Gastroesophageal sphincter (tissue), 4 donors: ENCODE data around the gene DAPK1. TPM values are rescaled to one million over a fixed set of nuclear protein-coding genes. Genes with fewer than 3 reads are reported as not detected.
A peak's percentile ranks its signal among the peaks of the same experiment; 100 is the strongest.

Experiments used
- ATAC-seq: fragments of 150-250 bp; one replicate; pipeline ENCODE4 v1.9.1; 2016; ENCODE audit warnings: mild to moderate bottlenecking, moderate library complexity
- H3K27ac ChIP-seq, 4 donors: fragments of 200-600 bp; sonication (generic) in 3 of 4; 1 replicate in 3 of 4; 2 replicates in 1 of 4; pipeline ENCODE4 v1.5.1; 2016 to 2019
- H3K27me3 ChIP-seq: fragments of 200-600 bp; sonication (generic); one replicate; pipeline ENCODE4 v1.5.1; 2019
- H3K36me3 ChIP-seq, 2 donors: fragments of 200-600 bp; sonication (generic); one replicate each; pipeline ENCODE4 v1.5.1; 2019; ENCODE audit warnings: control low read depth in 1 of 2
- H3K4me1 ChIP-seq, 3 donors: fragments of 200-600 bp; sonication (generic); 1 replicate in 2 of 3; 2 replicates in 1 of 3; pipeline ENCODE4 v1.5.1; 2016 to 2019; ENCODE audit warnings: control low read depth in 2 of 3
- H3K4me3 ChIP-seq, 2 donors: fragments of 200-600 bp; sonication (generic); one replicate each; pipeline ENCODE4 v1.5.1; 2019; ENCODE audit warnings: mild to moderate bottlenecking in 1 of 2, moderate library complexity in 1 of 2
- H3K9me3 ChIP-seq, 3 donors: fragments of 200-600 bp; sonication (generic); one replicate each; pipeline ENCODE4 v1.5.1; 2017 to 2019; ENCODE audit warnings: control low read depth in 2 of 3
- CTCF ChIP-seq, 4 experiments: fragments of 200-600 bp in 2 of 4; fragments of 450-650 bp in 2 of 4; sonication (generic) in 1 of 4; IDR thresholded peaks; one replicate each; pipeline ENCODE4 v1.5.1; 2017 to 2019; ENCODE audit warnings: antibody characterized with exemption in 4 of 4, mild to moderate bottlenecking in 2 of 4, moderate library complexity in 2 of 4
- EP300 ChIP-seq: sonication (generic); formaldehyde crosslinking; IDR thresholded peaks from one replicate; pipeline ENCODE4 v1.6.1; 2017; ENCODE audit warnings: antibody characterized with exemption, mild to moderate bottlenecking
- POLR2A ChIP-seq, 2 donors: fragments of 450-650 bp; IDR thresholded peaks; one replicate each; pipeline ENCODE4 v1.6.1; 2017; ENCODE audit warnings: antibody characterized with exemption in 2 of 2, mild to moderate bottlenecking in 2 of 2, moderate library complexity in 1 of 2
- POLR2AphosphoS5 ChIP-seq: sonication (generic); formaldehyde crosslinking; IDR thresholded peaks from one replicate; pipeline ENCODE4 v1.6.1; 2017; ENCODE audit warnings: antibody characterized with exemption
- WGBS, 2 donors: methylation state at CpG; one replicate each; pipeline ENCODE4 v1.1.5; 2018; ENCODE audit warnings: low coverage in 1 of 2; 5-methylcytosine and 5-hydroxymethylcytosine counted together
- total RNA-seq, 4 donors: library from RNA; depleted of rRNA; stranded (reverse); fragments of >200 nt; gene quantifications; one replicate each; pipeline ENCODE4 v1.1.0, GENCODE V29; 2016

The DAPK1 gene
- total RNA-seq, 4 donors from 2014 or later, result 52.3 to 119 (median 75.3) TPM

DNA sequence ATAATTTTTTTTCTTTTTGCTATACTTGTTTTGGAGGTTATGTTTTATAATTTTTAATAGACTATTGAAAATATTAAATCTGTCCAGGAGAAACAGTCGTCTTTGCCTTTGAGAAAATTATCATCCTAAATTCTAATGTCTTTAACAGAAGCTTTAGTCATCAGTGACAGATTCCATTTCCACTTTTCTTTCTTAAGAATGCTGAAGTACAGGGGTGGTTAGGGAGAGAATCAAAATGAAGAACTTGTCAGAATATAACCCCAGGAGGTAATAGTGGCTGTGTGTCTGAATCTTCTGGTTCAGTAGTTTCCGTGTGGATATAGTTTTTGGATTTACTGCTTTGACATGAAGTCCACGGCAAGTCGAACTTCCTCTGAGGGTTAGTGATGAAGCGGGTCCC is 111.8 kb downstream of the DAPK1 start:
- ATAC-seq, result no peak
- Histone ChIP-seq H3K4me1 (peaks cover 6 to 93% (median 12%) of the 10 kb centered on the region in 3 donors), H3K9me3 (no peaks in the 10 kb centered on the region), H3K36me3 (peaks cover 0 to 29% of the 10 kb centered on the region in 2 donors), H3K27me3 (no peaks in the 10 kb centered on the region), H3K4me3 (no peak overlapping the region), H3K27ac (peak overlapping the region in 3 of 4 donors; percentile 57 to 71 (median 63))
- no peak for TF ChIP-seq POLR2A (IDR thresholded peaks at IDR 0.05)
- TF ChIP-seq POLR2AphosphoS5, result no peak
- no peak for TF ChIP-seq EP300
- TF ChIP-seq CTCF (IDR thresholded peaks at IDR 0.05), result no peak
- WGBS, 2 donors, result 83 to 88% methylated on average over 4 to 5 of the region's 5 CpGs

DNA sequence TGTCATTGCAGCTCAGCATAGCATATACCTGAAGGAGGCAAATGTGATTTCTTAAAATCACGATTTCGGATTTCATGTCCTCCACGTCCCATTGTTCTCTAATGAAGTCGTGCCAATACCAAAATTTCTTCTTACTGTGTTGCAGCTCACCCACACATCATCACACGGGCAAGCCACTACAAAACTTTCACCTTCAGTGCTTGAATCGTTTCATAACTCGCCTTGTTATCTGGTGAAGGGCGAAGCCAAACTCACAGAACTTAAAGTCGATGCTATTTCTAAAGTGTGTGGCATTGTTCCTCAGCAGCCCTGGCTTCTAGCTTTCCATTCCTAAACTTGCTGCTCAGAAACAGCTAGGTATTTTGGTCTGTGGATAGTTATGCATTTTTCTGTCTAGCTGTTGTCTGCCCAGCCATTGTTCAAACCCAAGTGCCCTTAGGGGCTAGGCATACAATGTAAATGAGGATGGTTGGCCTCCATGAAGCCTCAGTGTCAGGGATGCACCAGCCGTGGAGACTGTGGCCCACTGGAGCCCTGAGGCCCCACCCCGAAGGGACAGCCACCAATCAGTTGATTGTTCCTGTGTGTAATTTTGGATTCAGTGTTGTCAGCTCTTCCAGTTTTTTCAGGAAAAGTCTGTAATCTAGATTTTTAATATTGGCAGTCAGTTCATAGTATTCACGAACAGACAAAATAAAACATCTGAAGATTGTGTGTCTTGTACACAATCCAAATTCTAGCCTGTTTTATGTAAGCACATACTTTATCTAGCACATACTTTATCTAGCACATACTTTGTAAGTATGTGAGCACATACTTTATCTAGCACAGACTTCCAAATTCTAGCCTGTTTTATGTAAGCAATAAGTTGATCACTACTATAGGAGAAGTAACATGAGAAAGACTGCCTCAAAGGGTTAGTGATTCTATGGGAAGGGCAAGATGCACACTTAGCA is 112.8 kb downstream of the DAPK1 start:
- Histone ChIP-seq H3K4me1 (peaks cover 6 to 98% (median 12%) of the 10 kb centered on the region in 3 donors), H3K4me3 (no peak overlapping the region), H3K27ac (peak overlapping the region in 3 of 4 donors; percentile 57 to 71 (median 63)), H3K36me3 (peaks cover 0 to 25% of the 10 kb centered on the region in 2 donors), H3K27me3 (no peaks in the 10 kb centered on the region), H3K9me3 (no peaks in the 10 kb centered on the region)
- WGBS, 2 donors, result 55 to 64% methylated on average over 11 to 12 of the region's 12 CpGs
- ATAC-seq, result no peak
- no peak for TF ChIP-seq POLR2A (IDR thresholded peaks at IDR 0.05)
- TF ChIP-seq CTCF (IDR thresholded peaks at IDR 0.05), result no peak
- TF ChIP-seq EP300, result no peak
- TF ChIP-seq POLR2AphosphoS5, result no peak

DNA sequence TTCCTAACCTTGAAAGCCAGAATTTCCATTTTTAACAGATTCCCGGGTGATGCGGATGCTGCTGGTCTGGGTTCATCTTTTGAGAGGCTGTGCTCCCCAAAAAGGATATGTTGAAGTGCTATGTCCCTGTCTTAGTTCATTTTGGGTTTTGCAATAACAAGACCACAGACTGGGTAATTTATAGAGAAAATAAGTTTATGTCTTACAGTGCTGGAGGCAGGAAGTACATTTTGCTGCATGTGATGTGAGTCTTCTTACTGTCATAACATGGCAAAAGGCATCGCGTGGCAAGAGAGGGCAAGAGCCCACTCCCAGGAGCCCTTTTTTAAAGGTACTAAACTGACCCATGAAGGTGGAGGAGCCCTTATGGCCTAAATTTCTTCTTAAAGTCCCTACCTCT is 114.1 kb downstream of the DAPK1 start:
- Histone ChIP-seq H3K4me3 (no peak overlapping the region), H3K27me3 (no peaks in the 10 kb centered on the region), H3K4me1 (peaks cover 5 to 93% (median 12%) of the 10 kb centered on the region in 3 donors), H3K9me3 (no peaks in the 10 kb centered on the region), H3K36me3 (peaks cover 0 to 30% of the 10 kb centered on the region in 2 donors), H3K27ac (peak overlapping the region in 2 of 4 donors; percentile 31 to 71)
- no peak for TF ChIP-seq POLR2A (IDR thresholded peaks at IDR 0.05)
- TF ChIP-seq CTCF (IDR thresholded peaks at IDR 0.05), result no peak
- no peak for TF ChIP-seq EP300
- TF ChIP-seq POLR2AphosphoS5, result no peak
- 95 to 100% methylated on average over 1 to 4 of the region's 4 CpGs for WGBS, 2 donors
- no peak for ATAC-seq

- Histone ChIP-seq H3K36me3 (peaks cover 0 to 37% of the 10 kb centered on the region in 2 donors), H3K27ac (peak overlapping the region in 2 of 4 donors; percentile 5 to 71), H3K9me3 (no peaks in the 10 kb centered on the region), H3K4me3 (no peak overlapping the region), H3K4me1 (peaks cover 0 to 86% (median 9%) of the 10 kb centered on the region in 3 donors), H3K27me3 (no peaks in the 10 kb centered on the region)
- ATAC-seq, result no peak
- TF ChIP-seq EP300, result no peak
- TF ChIP-seq CTCF (IDR thresholded peaks at IDR 0.05), result no peak
- TF ChIP-seq POLR2A (IDR thresholded peaks at IDR 0.05), result no peak
- TF ChIP-seq POLR2AphosphoS5, result no peak
- 100% methylated on average over 1 to 3 of the region's 3 CpGs for WGBS, 2 donors
Observed at GRCh38 chr9:87612536-87612935, 114.9 kb downstream of the DAPK1 start.
